ENCODE measurements around the gene NOTCH1.

Gene NOTCH1

DNA sequence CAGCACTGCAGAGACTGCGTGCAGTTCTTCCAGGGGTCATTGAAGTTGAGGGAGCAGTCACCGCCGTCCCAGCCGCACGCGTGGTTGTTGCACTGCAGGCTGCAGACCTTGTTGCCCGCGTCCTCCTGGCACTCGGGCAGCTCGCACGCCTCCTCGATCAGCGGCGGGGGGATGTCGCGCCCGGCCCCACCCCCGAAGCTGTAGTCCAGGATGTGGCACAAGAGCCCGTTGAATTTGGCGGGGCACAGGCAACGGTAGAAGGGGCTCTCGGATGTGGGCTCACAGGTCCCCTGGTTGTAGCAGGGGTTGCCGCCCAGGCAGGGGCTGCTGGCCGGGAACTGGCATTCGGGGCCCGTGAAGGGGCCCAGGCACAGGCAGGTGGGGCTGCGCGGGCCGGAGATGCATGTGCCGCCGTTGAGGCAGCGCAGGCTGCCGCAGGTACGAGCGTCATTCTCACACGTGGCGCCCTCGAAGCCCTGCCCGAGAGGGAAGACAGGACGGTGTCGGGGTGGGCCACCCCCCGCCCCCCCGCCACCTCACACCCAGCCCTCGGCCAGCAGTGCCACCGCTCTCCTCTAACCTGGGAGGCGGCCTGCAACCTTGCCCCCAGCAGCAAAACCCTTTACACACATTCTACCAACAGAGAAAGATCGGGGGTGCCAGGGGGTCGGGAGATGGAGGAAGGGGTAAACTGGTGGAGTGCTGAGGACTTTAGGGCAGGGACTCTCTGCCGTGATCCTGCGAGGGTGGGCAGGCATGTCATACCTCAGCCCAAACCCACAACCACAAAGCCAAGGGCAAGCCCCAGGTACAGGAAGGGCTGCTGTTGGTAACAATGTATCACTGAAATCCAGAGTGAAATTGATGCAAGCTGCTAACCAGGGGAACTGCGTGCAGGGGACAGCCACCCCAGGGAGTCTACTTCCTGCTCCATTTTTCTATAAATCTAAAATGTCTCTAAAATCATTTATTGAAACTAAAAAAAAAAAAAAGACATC is 40.1 kb downstream of the NOTCH1 start:
- TF ChIP-seq SIN3A (IDR thresholded peaks at IDR 0.05; ENCODE audit: borderline replicate concordance, insufficient read depth, low read length) (no peak), TAF1 (IDR thresholded peaks at IDR 0.05; ENCODE audit: borderline replicate concordance, insufficient read depth, low read length) (no peak), FOXP2 (optimal IDR thresholded peaks at IDR 0.05; ENCODE audit: borderline replicate concordance, extremely low read depth, extremely low read length, insufficient read depth) (no peak), POLR2AphosphoS5 (IDR thresholded peaks at IDR 0.05; ENCODE audit: low read depth, low read length) (no peak)
- TF ChIP-seq, protein P1, sequence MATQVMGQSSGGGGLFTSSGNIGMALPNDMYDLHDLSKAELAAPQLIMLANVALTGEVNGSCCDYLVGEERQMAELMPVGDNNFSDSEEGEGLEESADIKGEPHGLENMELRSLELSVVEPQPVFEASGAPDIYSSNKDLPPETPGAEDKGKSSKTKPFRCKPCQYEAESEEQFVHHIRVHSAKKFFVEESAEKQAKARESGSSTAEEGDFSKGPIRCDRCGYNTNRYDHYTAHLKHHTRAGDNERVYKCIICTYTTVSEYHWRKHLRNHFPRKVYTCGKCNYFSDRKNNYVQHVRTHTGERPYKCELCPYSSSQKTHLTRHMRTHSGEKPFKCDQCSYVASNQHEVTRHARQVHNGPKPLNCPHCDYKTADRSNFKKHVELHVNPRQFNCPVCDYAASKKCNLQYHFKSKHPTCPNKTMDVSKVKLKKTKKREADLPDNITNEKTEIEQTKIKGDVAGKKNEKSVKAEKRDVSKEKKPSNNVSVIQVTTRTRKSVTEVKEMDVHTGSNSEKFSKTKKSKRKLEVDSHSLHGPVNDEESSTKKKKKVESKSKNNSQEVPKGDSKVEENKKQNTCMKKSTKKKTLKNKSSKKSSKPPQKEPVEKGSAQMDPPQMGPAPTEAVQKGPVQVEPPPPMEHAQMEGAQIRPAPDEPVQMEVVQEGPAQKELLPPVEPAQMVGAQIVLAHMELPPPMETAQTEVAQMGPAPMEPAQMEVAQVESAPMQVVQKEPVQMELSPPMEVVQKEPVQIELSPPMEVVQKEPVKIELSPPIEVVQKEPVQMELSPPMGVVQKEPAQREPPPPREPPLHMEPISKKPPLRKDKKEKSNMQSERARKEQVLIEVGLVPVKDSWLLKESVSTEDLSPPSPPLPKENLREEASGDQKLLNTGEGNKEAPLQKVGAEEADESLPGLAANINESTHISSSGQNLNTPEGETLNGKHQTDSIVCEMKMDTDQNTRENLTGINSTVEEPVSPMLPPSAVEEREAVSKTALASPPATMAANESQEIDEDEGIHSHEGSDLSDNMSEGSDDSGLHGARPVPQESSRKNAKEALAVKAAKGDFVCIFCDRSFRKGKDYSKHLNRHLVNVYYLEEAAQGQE (IDR thresholded peaks at IDR 0.05; ENCODE audit: insufficient read depth in 1 of 2, low read depth in 2 of 2, low read length in 2 of 2): no peak

DNA sequence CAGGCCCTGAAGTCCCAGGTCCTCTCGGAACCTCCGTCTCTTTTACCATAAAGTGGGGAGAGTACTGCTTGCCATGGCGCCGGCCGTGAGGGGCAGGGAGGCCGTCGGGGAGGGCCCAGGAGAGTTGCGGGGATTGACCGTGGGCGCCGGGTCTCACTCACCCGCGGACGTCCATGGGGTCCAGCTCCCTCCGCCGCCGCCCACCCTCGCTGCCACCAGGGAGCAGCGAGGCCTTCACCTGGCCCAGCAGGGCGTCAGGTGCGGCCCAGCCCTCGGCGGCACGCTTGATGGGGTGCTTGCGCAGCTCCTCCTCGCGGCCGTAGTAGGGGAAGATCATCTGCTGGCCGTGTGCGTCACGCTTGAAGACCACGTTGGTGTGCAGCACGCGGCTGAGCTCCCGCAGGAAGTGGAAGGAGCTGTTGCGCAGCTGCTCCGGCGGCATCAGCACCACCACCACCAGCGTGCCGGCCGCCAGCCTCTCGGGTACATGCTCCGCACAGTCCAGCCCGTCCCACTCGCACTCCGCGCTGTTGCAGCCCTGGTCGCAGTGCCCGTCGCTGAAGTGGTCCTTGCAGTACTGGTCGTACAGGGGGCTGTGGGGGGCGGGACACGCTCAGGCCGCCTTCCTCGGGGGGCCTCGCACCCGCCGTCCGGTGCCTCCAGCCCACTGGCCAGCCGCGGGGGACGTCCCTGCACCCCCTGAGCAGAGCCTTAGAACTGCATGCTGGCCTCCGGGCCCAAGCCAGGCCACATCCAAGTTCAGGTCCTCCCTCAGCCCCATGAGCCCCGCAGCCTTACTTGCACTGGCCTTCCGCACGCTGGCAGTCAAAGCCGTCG is 41.1 kb downstream of the NOTCH1 start:
- no peak for TF ChIP-seq POLR2AphosphoS5 (IDR thresholded peaks at IDR 0.05; ENCODE audit: low read depth, low read length)
- no peak for TF ChIP-seq FOXP2 (optimal IDR thresholded peaks at IDR 0.05; ENCODE audit: borderline replicate concordance, extremely low read depth, extremely low read length, insufficient read depth)
- TF ChIP-seq, protein P1 (IDR thresholded peaks at IDR 0.05; ENCODE audit: insufficient read depth in 1 of 2, low read depth in 2 of 2, low read length in 2 of 2): no peak
- no peak for TF ChIP-seq TAF1 (IDR thresholded peaks at IDR 0.05; ENCODE audit: borderline replicate concordance, insufficient read depth, low read length)
- no peak for TF ChIP-seq SIN3A (IDR thresholded peaks at IDR 0.05; ENCODE audit: borderline replicate concordance, insufficient read depth, low read length)

DNA sequence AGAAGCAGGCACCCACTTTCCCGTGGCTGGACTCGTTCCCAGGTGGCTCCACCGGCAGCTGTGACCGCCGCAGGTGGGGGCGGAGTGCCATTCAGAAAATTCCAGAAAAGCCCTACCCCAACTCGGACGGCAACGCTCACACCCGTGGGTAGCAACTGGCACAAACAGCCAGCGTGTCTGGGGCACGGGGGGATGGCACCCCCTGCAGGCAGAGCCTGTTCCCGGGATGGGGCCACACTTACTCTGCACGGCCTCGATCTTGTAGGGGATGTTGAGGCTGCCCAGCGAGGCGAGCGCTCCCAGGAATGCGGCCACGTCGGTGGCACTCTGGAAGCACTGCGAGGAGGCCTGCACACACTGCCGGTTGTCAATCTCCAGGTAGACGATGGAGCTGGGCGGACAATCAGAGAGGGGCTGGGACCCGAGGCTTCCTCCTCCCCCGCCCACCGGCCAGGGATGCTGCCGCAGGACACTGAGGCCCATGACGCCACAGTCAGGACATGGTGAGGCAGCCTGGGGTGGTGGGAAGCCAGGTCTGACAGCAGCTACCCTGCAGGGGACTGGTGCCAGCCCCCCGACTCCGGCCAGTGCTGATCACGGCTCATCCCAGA is 42.8 kb downstream of the NOTCH1 start:
- TF ChIP-seq, protein P1 (IDR thresholded peaks at IDR 0.05; ENCODE audit: insufficient read depth in 1 of 2, low read depth in 2 of 2, low read length in 2 of 2): no peak
- TF ChIP-seq POLR2AphosphoS5 (IDR thresholded peaks at IDR 0.05; ENCODE audit: low read depth, low read length) (no peak), TAF1 (IDR thresholded peaks at IDR 0.05; ENCODE audit: borderline replicate concordance, insufficient read depth, low read length) (no peak), FOXP2 (optimal IDR thresholded peaks at IDR 0.05; ENCODE audit: borderline replicate concordance, extremely low read depth, extremely low read length, insufficient read depth) (no peak), SIN3A (IDR thresholded peaks at IDR 0.05; ENCODE audit: borderline replicate concordance, insufficient read depth, low read length) (no peak)

DNA sequence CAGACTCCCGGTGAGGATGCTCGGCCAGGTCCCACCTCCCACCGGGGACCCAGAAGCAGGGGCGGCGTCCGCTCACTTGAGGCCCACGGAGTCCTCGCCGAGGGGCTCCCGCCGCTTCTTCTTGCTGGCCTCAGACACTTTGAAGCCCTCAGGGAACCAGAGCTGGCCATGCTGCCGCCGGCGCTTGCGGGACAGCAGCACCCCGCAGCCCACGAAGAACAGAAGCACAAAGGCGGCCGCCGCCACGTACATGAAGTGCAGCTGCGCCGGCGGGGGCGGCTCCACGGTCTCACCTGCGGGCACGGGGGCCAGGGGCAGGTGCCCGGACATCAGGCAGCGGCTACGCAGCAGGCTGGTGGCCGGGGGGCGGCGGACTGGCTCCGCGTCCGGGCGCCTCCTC is 43.7 kb downstream of the NOTCH1 start:
- TF ChIP-seq FOXP2 (optimal IDR thresholded peaks at IDR 0.05; ENCODE audit: borderline replicate concordance, extremely low read depth, extremely low read length, insufficient read depth) (no peak), TAF1 (IDR thresholded peaks at IDR 0.05; ENCODE audit: borderline replicate concordance, insufficient read depth, low read length) (no peak), SIN3A (IDR thresholded peaks at IDR 0.05; ENCODE audit: borderline replicate concordance, insufficient read depth, low read length) (no peak), POLR2AphosphoS5 (IDR thresholded peaks at IDR 0.05; ENCODE audit: low read depth, low read length) (no peak)
- TF ChIP-seq, protein P1 (IDR thresholded peaks at IDR 0.05; ENCODE audit: insufficient read depth in 1 of 2, low read depth in 2 of 2, low read length in 2 of 2): no peak
